ENCODE measurements around the gene C10orf120. TPM values are rescaled to one million over a fixed set of nuclear protein-coding genes. Genes with fewer than 3 reads are reported as not detected.

The C10orf120 gene
- not detected for total RNA-seq

GRCh38 chr10:122699796-122700455, at the start of gene C10orf120:
Gene C10orf120 (minus strand): TSS chr10:122699846. CDS start chr10:122699790, 56 bp downstream.
- H3K27me3 ChIP-seq, result no peaks in the 10 kb centered on the region
- peaks cover 12% of the 10 kb centered on the region for H3K4me1 ChIP-seq
- TF ChIP-seq, protein P1, sequence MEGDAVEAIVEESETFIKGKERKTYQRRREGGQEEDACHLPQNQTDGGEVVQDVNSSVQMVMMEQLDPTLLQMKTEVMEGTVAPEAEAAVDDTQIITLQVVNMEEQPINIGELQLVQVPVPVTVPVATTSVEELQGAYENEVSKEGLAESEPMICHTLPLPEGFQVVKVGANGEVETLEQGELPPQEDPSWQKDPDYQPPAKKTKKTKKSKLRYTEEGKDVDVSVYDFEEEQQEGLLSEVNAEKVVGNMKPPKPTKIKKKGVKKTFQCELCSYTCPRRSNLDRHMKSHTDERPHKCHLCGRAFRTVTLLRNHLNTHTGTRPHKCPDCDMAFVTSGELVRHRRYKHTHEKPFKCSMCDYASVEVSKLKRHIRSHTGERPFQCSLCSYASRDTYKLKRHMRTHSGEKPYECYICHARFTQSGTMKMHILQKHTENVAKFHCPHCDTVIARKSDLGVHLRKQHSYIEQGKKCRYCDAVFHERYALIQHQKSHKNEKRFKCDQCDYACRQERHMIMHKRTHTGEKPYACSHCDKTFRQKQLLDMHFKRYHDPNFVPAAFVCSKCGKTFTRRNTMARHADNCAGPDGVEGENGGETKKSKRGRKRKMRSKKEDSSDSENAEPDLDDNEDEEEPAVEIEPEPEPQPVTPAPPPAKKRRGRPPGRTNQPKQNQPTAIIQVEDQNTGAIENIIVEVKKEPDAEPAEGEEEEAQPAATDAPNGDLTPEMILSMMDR (IDR thresholded peaks at IDR 0.05), result no peak
- no peak for TF ChIP-seq POLR2A (IDR thresholded peaks at IDR 0.05)
- peak within 1 kb of the TSS in 2 of 4 donors; percentile 74 to 82 for H3K27ac ChIP-seq
- intact Hi-C loops (cut with DNase I), result no loop called here
- 82 to 93% methylated on average over 5 of the region's 5 CpGs for WGBS, 2 donors
- H3K36me3 ChIP-seq (replicated peaks in 1 of 2; ENCODE audit: insufficient read depth in 1 of 2, low read depth in 2 of 2), result no peaks in the 10 kb centered on the region
- ATAC-seq (no peak), DNase-seq (no peak)
- H3K9me3 ChIP-seq, result no peaks in the 10 kb centered on the region
- H3K4me3 ChIP-seq, result no peak within 1 kb of the TSS

GRCh38 chr10:122748496-122748895, 48.9 kb upstream of the C10orf120 start:
- TF ChIP-seq POLR2A (IDR thresholded peaks at IDR 0.05), result no peak
- TF ChIP-seq, protein P1 (IDR thresholded peaks at IDR 0.05), result no peak
- Histone ChIP-seq H3K27me3 (no peaks in the 10 kb centered on the region), H3K36me3 (replicated peaks in 1 of 2; ENCODE audit: insufficient read depth in 1 of 2, low read depth in 2 of 2) (no peaks in the 10 kb centered on the region), H3K4me3 (no peak overlapping the region), H3K27ac (no peak overlapping the region), H3K4me1 (no peaks in the 10 kb centered on the region), H3K9me3 (no peaks in the 10 kb centered on the region)
- WGBS, 2 donors, result 74% methylated on average over 2 of the region's 2 CpGs; no CpG with 5 or more reads in 1 of the 2 donors
- ATAC-seq (no peak), DNase-seq (no peak)
- intact Hi-C loops (cut with DNase I), result no loop called here

GRCh38 chr10:122746408-122746807, 46.8 kb upstream of the C10orf120 start:
- H3K27me3 ChIP-seq, result no peaks in the 10 kb centered on the region
- no peaks in the 10 kb centered on the region for H3K36me3 ChIP-seq (replicated peaks in 1 of 2; ENCODE audit: insufficient read depth in 1 of 2, low read depth in 2 of 2)
- no peak for TF ChIP-seq POLR2A (IDR thresholded peaks at IDR 0.05)
- TF ChIP-seq, protein P1 (IDR thresholded peaks at IDR 0.05), result no peak
- H3K4me3 ChIP-seq, result no peak overlapping the region
- intact Hi-C loops (cut with DNase I), result no loop called here
- DNase-seq (no peak), ATAC-seq (no peak)
- no peaks in the 10 kb centered on the region for H3K9me3 ChIP-seq
- 68 to 69% methylated on average over 6 of the region's 6 CpGs for WGBS, 2 donors
- no peaks in the 10 kb centered on the region for H3K4me1 ChIP-seq
- no peak overlapping the region for H3K27ac ChIP-seq

GRCh38 chr10:122744257-122744656, 44.6 kb upstream of the C10orf120 start:
- Histone ChIP-seq H3K4me3 (no peak overlapping the region), H3K9me3 (no peaks in the 10 kb centered on the region), H3K27me3 (no peaks in the 10 kb centered on the region), H3K27ac (no peak overlapping the region), H3K36me3 (replicated peaks in 1 of 2; ENCODE audit: insufficient read depth in 1 of 2, low read depth in 2 of 2) (no peaks in the 10 kb centered on the region), H3K4me1 (no peaks in the 10 kb centered on the region)
- intact Hi-C loops (cut with DNase I), result no loop called here
- DNase-seq, result no peak
- TF ChIP-seq, protein P1 (IDR thresholded peaks at IDR 0.05), result no peak
- TF ChIP-seq POLR2A (IDR thresholded peaks at IDR 0.05), result no peak
- ATAC-seq, result no peak
- WGBS, 2 donors, result 43 to 49% methylated on average over 2 of the region's 2 CpGs

DNA sequence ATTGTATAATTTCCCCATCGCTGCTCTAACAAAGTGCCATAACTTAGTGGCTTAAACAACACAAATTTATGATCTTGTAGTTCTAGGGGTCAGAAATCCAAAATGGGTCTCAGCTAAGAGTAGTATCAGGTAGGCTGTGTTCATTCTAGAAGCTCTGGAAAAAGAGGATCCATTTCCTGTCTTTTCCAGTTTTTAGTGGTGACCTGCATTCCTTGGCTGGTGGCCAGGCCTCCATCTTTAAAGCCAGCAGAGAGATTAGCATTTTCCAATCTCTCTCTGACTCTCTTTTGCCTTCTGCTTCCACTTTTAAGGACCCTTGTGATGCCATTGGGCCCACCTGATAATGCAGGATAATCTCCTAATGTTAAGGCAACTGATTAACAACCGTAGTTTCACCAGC, 41.0 kb upstream of the C10orf120 start:
- no peak for DNase-seq
- intact Hi-C loops (cut with DNase I), result no loop called here
- no peak for TF ChIP-seq POLR2A (IDR thresholded peaks at IDR 0.05)
- TF ChIP-seq, protein P1 (IDR thresholded peaks at IDR 0.05), result no peak
- H3K36me3 ChIP-seq (replicated peaks in 1 of 2; ENCODE audit: insufficient read depth in 1 of 2, low read depth in 2 of 2), result no peaks in the 10 kb centered on the region
- no peaks in the 10 kb centered on the region for H3K27me3 ChIP-seq
- no peak for ATAC-seq
- no peak overlapping the region for H3K4me3 ChIP-seq
- no peaks in the 10 kb centered on the region for H3K4me1 ChIP-seq
- 48 to 69% methylated on average over 2 of the region's 2 CpGs for WGBS, 2 donors
- H3K9me3 ChIP-seq, result no peaks in the 10 kb centered on the region
- no peak overlapping the region for H3K27ac ChIP-seq
